ENCODE measurements around the gene RUFY1.
A peak's percentile ranks its signal among the peaks of the same experiment; 100 is the strongest.
"Not testable (repeated sequence)": the region's sequence is repeated elsewhere in the genome, so short reads cannot be mapped to it uniquely, and the experiment has no call there.

The RUFY1 gene

GRCh38 chr5:179639296-179639695, 88.9 kb downstream of the RUFY1 start:
- DNase-seq = peak in 2 of 42 donors; percentile 6 to 18
- intact Hi-C loops (cut with DNase I) = not testable (repeated sequence)

GRCh38 chr5:179641745-179642144, 91.4 kb downstream of the RUFY1 start:
- intact Hi-C loops (cut with DNase I); DNase-seq: not testable (repeated sequence)

- DNase-seq; intact Hi-C loops (cut with DNase I): not testable (repeated sequence)
Measured at GRCh38 chr5:179642626-179643025, 92.3 kb downstream of the RUFY1 start.

- DNase-seq; intact Hi-C loops (cut with DNase I): not testable (repeated sequence)
Measured at GRCh38 chr5:179643141-179643920, 93.0 kb downstream of the RUFY1 start.

- DNase-seq; intact Hi-C loops (cut with DNase I): not testable (repeated sequence)
Measured at GRCh38 chr5:179644766-179645165, 94.4 kb downstream of the RUFY1 start.

- intact Hi-C loops (cut with DNase I) = no loop called here
- DNase-seq = no peak
Measured at GRCh38 chr5:179648410-179648809, 98.1 kb downstream of the RUFY1 start.

GRCh38 chr5:179649166-179649703, 98.9 kb downstream of the RUFY1 start:
- intact Hi-C loops (cut with DNase I); DNase-seq: not testable (repeated sequence)

- DNase-seq; intact Hi-C loops (cut with DNase I): not testable (repeated sequence)
Measured at GRCh38 chr5:179650245-179650644, 99.9 kb downstream of the RUFY1 start.

GRCh38 chr5:179653135-179653534, 102.8 kb downstream of the RUFY1 start:
- intact Hi-C loops (cut with DNase I); DNase-seq: not testable (repeated sequence)

- DNase-seq = peak in 7 of 42 donors; percentile 11 to 58 (median 18)
- intact Hi-C loops (cut with DNase I) = not testable (repeated sequence)
Measured at GRCh38 chr5:179657302-179658178, 107.2 kb downstream of the RUFY1 start.

- intact Hi-C loops (cut with DNase I) = not testable (repeated sequence)
- DNase-seq = peak in 22 of 42 donors; percentile 3 to 54 (median 28)
Measured at GRCh38 chr5:179658179-179658856, 108.0 kb downstream of the RUFY1 start.
